CD4-positive, alpha-beta T cell treated with Interleukin-6 at 100 ng/mL for 8 hours (primary cell): Measurements from ENCODE around the gene CCN6.
A peak's percentile ranks its signal among the peaks of the same experiment; 100 is the strongest.
"Not testable (repeated sequence)": the region's sequence is repeated elsewhere in the genome, so short reads cannot be mapped to it uniquely, and the experiment has no call there.

ENCODE experiments used
- DNase-seq: peaks from one replicate; pipeline ENCODE4 v3.0.0-alpha.2; 2020; ENCODE audit warnings: mixed read lengths, low spot score

Gene CCN6

GRCh38 chr6:112030206-112030960 is 23.5 kb upstream of the CCN6 start:
- no peak for DNase-seq

- DNase-seq = no peak
Observed at GRCh38 chr6:112030961-112031660, 22.8 kb upstream of the CCN6 start.

- DNase-seq = no peak
Observed at GRCh38 chr6:112031960-112032359, 21.9 kb upstream of the CCN6 start.

DNA sequence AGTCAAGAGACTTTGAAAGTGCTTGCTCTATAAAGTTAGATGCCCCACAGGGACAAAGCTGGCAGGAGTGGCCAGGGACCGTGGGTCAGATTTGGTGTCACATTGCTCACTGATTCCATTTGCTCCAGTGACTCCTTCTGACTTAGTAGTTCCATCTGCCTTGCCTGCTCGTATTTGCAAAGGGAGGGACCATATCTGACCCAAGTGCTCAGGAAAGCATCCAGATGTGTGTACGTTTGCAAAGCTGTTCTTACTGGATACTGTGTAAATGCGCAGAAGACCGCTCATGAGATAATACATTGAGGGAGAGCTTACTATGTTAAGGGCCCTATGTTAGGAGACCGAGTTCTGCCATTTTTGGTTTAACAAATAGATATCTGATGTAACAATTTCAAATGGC is 21.2 kb upstream of the CCN6 start:
- DNase-seq = no peak

GRCh38 chr6:112033791-112034615 is 19.9 kb upstream of the CCN6 start:
- DNase-seq = no peak

GRCh38 chr6:112034616-112034995 is 19.3 kb upstream of the CCN6 start:
- DNase-seq = no peak

GRCh38 chr6:112036088-112036637 is 17.7 kb upstream of the CCN6 start:
- DNase-seq = no peak

GRCh38 chr6:112037783-112038216 is 16.1 kb upstream of the CCN6 start:
- DNase-seq = no peak

DNA sequence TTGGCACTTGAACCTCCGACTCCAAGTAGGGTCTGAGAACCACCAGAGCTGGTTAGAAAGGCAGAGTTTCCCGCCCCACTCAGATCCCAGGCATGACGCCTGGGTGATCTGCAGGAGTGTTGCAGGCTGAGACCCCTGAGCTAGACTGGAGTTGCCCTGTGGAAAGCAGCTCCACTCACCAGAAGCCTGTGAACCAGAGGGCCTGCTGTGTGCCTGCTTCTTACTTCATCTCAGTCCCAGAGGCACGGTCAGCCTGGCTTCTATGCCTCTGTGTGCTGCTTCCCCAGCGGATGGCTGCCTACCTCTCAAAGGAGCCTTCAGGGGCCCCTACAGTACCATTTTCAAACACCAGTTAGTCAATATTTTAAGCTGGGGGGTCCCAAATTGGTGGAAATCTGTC is 15.6 kb upstream of the CCN6 start:
- no peak for DNase-seq

- DNase-seq = no peak
Observed at GRCh38 chr6:112038756-112039430, 15.0 kb upstream of the CCN6 start.

DNA sequence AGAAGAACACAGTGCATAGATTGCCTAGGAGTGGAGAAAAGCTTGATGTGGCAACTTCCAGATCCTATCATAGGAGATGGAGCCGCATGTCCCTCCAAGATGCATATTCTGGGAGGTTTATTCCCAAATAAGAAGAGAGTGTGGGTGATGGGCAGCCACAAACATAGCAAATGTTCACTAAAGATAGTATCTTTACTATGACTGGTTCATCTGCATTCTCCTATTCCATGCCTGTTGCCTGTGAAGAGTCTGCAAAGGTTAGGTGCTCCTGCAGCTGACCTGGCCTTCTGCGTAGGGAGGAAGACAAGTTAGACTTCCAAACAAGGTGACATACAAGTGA is 14.5 kb upstream of the CCN6 start:
- no peak for DNase-seq

DNA sequence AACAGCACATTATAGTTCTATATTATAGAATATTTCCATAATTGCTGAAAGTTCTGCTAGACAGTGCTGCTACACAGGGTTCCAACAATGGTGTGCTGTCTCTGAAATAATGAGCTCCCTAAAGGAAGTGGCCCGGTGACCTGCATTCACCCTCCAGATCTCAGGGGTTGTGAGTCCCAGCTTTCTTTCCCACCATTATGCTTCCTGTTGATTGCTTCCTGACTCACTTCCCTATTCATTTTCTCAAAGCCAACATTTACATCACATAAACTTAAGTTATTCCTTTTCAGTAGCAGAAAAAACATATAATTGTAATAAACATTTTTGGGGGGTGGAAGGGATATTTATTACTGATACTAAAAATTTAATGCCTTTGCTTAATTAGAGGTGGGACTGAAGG is 12.9 kb upstream of the CCN6 start:
- DNase-seq = no peak

GRCh38 chr6:112041535-112041934 is 12.4 kb upstream of the CCN6 start:
- DNase-seq = no peak

DNA sequence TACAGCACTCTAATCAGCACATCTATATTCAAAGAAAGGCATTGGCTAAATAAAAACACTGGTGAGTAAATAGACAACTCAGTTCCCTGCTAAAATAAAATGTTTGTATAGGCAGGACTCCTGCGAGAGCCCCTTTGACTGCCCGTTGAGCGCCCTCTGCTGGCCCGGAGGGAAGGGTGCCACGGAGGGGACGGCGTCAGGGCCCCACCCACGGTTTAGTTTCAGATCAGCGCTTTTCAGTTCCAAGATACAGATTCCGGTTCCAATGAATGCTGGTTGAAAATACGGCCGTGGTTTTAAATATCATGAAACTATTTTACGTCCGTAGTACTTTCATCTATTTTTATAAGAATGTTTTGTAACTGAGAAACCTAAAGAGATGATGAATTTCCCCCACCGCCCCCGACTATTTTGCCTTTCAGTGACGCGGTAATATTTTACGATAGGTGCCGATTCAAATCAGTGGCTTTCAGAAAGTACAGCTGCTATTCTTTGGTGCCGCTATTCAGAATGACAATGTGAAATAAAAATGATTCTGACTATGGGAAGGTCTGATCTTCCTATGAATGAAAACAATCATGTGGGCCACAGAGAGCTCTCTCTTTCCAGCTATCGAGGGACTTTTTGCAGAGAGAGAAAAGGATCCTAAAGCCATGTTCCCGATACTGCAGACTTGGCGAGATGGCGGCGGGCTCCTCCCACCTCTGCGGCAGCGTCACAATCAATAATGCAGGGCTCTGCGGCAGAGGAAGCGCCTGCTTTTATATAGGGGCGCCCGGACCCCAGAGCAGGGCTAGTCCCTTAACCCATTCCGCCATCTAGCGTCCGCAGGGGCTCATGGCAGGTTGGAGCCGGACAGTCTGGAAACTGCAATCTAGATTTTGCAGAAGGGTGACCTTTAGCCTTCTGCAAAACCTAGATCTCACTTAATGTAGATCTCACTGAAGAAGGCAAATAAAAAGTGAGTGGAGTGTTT is 10.6 kb upstream of the CCN6 start:
- peak; percentile 90 for DNase-seq

DNA sequence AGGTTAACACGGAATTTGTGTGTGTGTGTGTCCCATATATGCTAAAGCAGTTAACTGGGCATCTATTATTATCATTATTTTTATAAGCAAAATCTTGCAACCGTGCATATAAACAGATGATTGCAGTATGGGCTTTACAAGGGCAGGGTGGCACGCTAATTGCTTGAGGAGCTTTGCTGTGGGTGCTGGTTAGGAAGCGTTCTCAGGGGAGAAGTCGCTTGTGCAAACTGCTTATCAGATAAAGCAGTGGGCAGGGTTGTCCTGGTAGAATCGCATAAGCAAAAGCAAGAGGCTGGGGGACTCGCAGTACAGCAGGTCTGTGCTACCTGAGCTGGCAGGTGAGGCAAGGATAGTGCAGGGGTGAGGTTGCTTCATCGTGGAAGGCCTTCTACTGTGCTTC is 9.7 kb upstream of the CCN6 start:
- no peak for DNase-seq

GRCh38 chr6:112044856-112045255 is 9.0 kb upstream of the CCN6 start:
- no peak for DNase-seq

- DNase-seq = not testable (repeated sequence)
Observed at GRCh38 chr6:112047523-112047922, 6.4 kb upstream of the CCN6 start.

DNA sequence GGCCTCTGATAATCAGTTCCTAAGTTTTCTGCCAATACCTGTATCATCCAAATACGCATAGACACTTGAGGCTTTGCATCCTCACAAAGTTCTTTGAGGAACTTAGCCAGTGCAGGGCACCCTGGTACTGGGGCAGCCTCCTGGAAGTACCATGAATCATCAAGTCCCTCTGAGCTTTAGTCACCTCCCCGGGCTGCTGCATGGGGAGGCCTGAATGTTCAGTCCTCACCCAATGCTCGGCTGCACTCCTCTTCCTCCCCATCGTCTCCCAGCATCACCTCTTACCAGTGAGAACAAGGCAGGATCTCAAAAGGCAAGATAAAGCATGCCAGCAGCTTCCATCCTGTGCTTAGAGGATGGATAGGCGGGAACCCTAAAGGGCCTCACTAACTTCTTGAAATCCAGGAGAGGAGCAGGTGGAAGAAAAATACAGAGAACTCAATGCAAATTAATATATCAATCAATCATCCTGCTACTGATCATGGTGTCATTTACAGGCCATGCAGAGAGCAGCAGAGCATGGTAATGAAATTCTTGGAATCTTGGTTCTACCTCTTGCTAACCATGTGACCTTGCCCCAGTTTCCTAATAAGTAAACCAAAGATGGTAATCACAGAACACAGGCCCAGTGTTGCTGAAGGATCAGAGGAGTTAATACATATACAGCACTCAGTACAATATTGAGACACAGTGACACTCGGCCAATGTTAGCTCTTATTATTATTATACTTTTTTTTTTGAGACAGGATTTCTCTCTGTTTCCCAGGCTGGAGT is 4.7 kb upstream of the CCN6 start:
- no peak for DNase-seq

- DNase-seq = no peak
Observed at GRCh38 chr6:112049996-112050395, 3.9 kb upstream of the CCN6 start.

- DNase-seq = no peak
Observed at GRCh38 chr6:112050429-112050828, 3.5 kb upstream of the CCN6 start.
